ENCODE data around the gene SMYD4. TPM values are rescaled to one million over a fixed set of nuclear protein-coding genes. Genes with fewer than 3 reads are reported as not detected.

Gene SMYD4
- total and polyA plus RNA-seq, 8 donors, result 4.0 to 8.9 (median 5.7) TPM

DNA sequence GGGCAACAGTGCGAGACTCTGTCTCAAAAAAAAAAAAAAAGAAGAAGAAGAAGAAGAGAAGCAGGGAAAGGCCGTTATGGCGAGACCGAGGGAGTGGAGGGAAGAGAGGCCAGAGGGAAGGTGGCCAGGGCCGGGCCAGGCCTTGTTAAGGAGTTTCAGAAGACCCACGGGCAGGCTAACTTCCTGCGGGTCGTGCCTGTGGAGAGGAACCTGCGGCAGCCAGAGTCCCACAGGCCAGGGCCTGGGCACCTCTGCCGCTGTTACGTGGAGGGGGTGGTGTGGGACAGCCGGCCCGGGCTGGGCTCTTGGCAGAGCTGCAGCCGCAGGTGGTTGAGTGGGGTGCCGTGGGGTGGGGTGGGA is 99.8 kb downstream of the SMYD4 start:
- intact Hi-C loops (cut with DNase I), result loop anchor here in 2 of 3 donors (10.0 kb wide), 3 partner anchors 45 to 145 kb away; no protein-coding TSS in a partner anchor
- Histone ChIP-seq H3K36me3 (peaks cover 0 to 3% (median 0%) of the 10 kb centered on the region in 3 donors), H3K4me3 (no peak overlapping the region), H3K27ac (no peak overlapping the region), H3K4me1 (peaks cover 0 to 8% (median 0%) of the 10 kb centered on the region in 3 donors), H3K27me3 (no peaks in the 10 kb centered on the region), H3K9me3 (no peaks in the 10 kb centered on the region)
- no peak for ATAC-seq
- no peak for FAIRE-seq
- TF ChIP-seq, protein P1, sequence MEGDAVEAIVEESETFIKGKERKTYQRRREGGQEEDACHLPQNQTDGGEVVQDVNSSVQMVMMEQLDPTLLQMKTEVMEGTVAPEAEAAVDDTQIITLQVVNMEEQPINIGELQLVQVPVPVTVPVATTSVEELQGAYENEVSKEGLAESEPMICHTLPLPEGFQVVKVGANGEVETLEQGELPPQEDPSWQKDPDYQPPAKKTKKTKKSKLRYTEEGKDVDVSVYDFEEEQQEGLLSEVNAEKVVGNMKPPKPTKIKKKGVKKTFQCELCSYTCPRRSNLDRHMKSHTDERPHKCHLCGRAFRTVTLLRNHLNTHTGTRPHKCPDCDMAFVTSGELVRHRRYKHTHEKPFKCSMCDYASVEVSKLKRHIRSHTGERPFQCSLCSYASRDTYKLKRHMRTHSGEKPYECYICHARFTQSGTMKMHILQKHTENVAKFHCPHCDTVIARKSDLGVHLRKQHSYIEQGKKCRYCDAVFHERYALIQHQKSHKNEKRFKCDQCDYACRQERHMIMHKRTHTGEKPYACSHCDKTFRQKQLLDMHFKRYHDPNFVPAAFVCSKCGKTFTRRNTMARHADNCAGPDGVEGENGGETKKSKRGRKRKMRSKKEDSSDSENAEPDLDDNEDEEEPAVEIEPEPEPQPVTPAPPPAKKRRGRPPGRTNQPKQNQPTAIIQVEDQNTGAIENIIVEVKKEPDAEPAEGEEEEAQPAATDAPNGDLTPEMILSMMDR (IDR thresholded peaks at IDR 0.05), result no peak
- 87 to 95% methylated on average over 12 to 15 of the region's 15 CpGs for WGBS, 2 donors
- no peak for DNase-seq

Other genes with a start within 250 kb of the SMYD4 start
- gene SLC43A2, start 201.1 kb downstream of the SMYD4 start, total RNA-seq, result 10 to 100 TPM in 3 of 6 donors, 1 to 10 TPM in 3; 2.6 to 14.5 (median 7.3) TPM
- gene SLC43A2, start 201.1 kb downstream of the SMYD4 start, polyA plus RNA-seq, result 10 to 100 TPM in 1 of 2 donors, 1 to 10 TPM in 1; 9.7 to 10.1 TPM
- 1 to 10 TPM; 2.0 to 5.0 (median 3.1) TPM for gene SCARF1, start 184.2 kb downstream of the SMYD4 start, total RNA-seq
- 1 to 10 TPM; 8.1 to 8.6 TPM for gene SCARF1, start 184.2 kb downstream of the SMYD4 start, polyA plus RNA-seq
- gene RILP, start 180.0 kb downstream of the SMYD4 start, total RNA-seq, result 1 to 10 TPM; 6.6 to 9.0 (median 7.8) TPM
- 10 to 100 TPM; 13.7 to 14.4 TPM for gene RILP, start 180.0 kb downstream of the SMYD4 start, polyA plus RNA-seq
- 100 to 1,000 TPM in 3 of 6 donors, 10 to 100 TPM in 3; 88.8 to 129 (median 100.0) TPM for gene PRPF8, start 145.0 kb downstream of the SMYD4 start, total RNA-seq
- gene PRPF8, start 145.0 kb downstream of the SMYD4 start, polyA plus RNA-seq, result 10 to 100 TPM; 78.9 to 93.1 TPM
- gene TLCD2, start 119.5 kb downstream of the SMYD4 start, total RNA-seq, result 1 to 10 TPM in 5 of 6 donors, under 1 TPM in 1; 0.56 to 2.8 (median 1.4) TPM
- gene TLCD2, start 119.5 kb downstream of the SMYD4 start, polyA plus RNA-seq, result 1 to 10 TPM in 1 of 2 donors, under 1 TPM in 1; 0.75 to 1.4 TPM
- 10 to 100 TPM in 2 of 6 donors, 1 to 10 TPM in 4; 5.7 to 17.0 (median 8.3) TPM for gene WDR81, start 105.2 kb downstream of the SMYD4 start, total RNA-seq
- 10 to 100 TPM; 14.2 to 24.4 TPM for gene WDR81, start 105.2 kb downstream of the SMYD4 start, polyA plus RNA-seq
- gene SERPINF2, start 87.0 kb downstream of the SMYD4 start, total RNA-seq, result 1 to 10 TPM; 1.4 to 5.8 (median 3.4) TPM
- 1 to 10 TPM; 5.6 to 8.8 TPM for gene SERPINF2, start 87.0 kb downstream of the SMYD4 start, polyA plus RNA-seq
- 100 to 1,000 TPM in 2 of 6 donors, 10 to 100 TPM in 4; 40.6 to 178 (median 82.0) TPM for gene SERPINF1, start 67.8 kb downstream of the SMYD4 start, total RNA-seq
- gene SERPINF1, start 67.8 kb downstream of the SMYD4 start, polyA plus RNA-seq, result 10 to 100 TPM; 73.1 to 95.9 TPM
- 10 to 100 TPM; 34.7 to 43.9 (median 39.1) TPM for gene RPA1, start 103 bp upstream of the SMYD4 start, total RNA-seq
- gene RPA1, start 103 bp upstream of the SMYD4 start, polyA plus RNA-seq, result 10 to 100 TPM in 1 of 2 donors, 1 to 10 TPM in 1; 6.5 to 17.0 TPM
- 1 to 10 TPM in 4 of 6 donors, under 1 TPM in 2; 0.93 to 3.6 (median 1.7) TPM for gene RTN4RL1, start 195.4 kb upstream of the SMYD4 start, total RNA-seq
- gene RTN4RL1, start 195.4 kb upstream of the SMYD4 start, polyA plus RNA-seq, result 1 to 10 TPM; 3.0 to 3.1 TPM
- 10 to 100 TPM; 21.8 to 37.7 (median 27.6) TPM for gene DPH1, start 200.3 kb upstream of the SMYD4 start, total RNA-seq
- gene DPH1, start 200.3 kb upstream of the SMYD4 start, polyA plus RNA-seq, result 10 to 100 TPM; 53.3 to 74.4 TPM
- gene OVCA2, start 212.1 kb upstream of the SMYD4 start, total RNA-seq, result 10 to 100 TPM; 10.4 to 20.5 (median 17.9) TPM
- 10 to 100 TPM; 46.3 to 79.3 TPM for gene OVCA2, start 212.1 kb upstream of the SMYD4 start, polyA plus RNA-seq
- 10 to 100 TPM in 2 of 6 donors, 1 to 10 TPM in 4; 1.0 to 15.8 (median 3.8) TPM for gene HIC1, start 225.2 kb upstream of the SMYD4 start, total RNA-seq
- gene HIC1, start 225.2 kb upstream of the SMYD4 start, polyA plus RNA-seq, result 1 to 10 TPM; 1.8 to 3.7 TPM